Osteocyte (in vitro differentiated cells): ENCODE data around the gene AVPI1. TPM values are rescaled to one million over a fixed set of nuclear protein-coding genes. Genes with fewer than 3 reads are reported as not detected.

Experiments used
- DNase-seq: peaks from one replicate; pipeline ENCODE4 v3.0.0; 2021; ENCODE audit warnings: mixed read lengths; ENCODE audit not compliant: unreplicated experiment; ENCODE audit errors: extremely low spot score
- H3K27ac Mint-ChIP-seq: one replicate; pipeline ENCODE4 v1.8.0; 2021; ENCODE audit warnings: mild to moderate bottlenecking, mixed read lengths; ENCODE audit not compliant: unreplicated experiment
- H3K27me3 Mint-ChIP-seq: one replicate; pipeline ENCODE4 v1.8.0; 2021; ENCODE audit warnings: mixed read lengths; ENCODE audit not compliant: unreplicated experiment
- H3K36me3 Mint-ChIP-seq: one replicate; pipeline ENCODE4 v1.8.0; 2021; ENCODE audit warnings: mixed read lengths; ENCODE audit not compliant: unreplicated experiment
- H3K4me1 Mint-ChIP-seq: one replicate; pipeline ENCODE4 v1.8.0; 2021; ENCODE audit warnings: mixed read lengths; ENCODE audit not compliant: unreplicated experiment
- H3K4me3 Mint-ChIP-seq: one replicate; pipeline ENCODE4 v1.8.0; 2021; ENCODE audit warnings: mild to moderate bottlenecking, moderate library complexity, mixed read lengths; ENCODE audit not compliant: unreplicated experiment
- H3K9me3 Mint-ChIP-seq: one replicate; pipeline ENCODE4 v1.8.0; 2021; ENCODE audit warnings: mixed read lengths; ENCODE audit not compliant: unreplicated experiment
- CTCF ChIP-seq: fragments of 200-600 bp; sonication (generic); IDR thresholded peaks from 2 replicates; pipeline ENCODE4 v1.5.0; 2021; ENCODE audit warnings: antibody characterized with exemption, mild to moderate bottlenecking, moderate library complexity
- total RNA-seq: library from RNA; stranded (reverse); gene quantifications from 2 replicates; pipeline ENCODE4 v1.2.1, GENCODE V29; 2021

AVPI1 gene
- total RNA-seq, 1 donor from 2014 or later = 5.7 TPM

GRCh38 chr10:97690133-97690532 lies 3.1 kb upstream of the AVPI1 start:
- no peak for DNase-seq
- Mint-ChIP-seq H3K36me3 (no peaks in the 10 kb centered on the region), H3K27me3 (no peaks in the 10 kb centered on the region), H3K4me3 (no peak overlapping the region), H3K9me3 (no peaks in the 10 kb centered on the region), H3K4me1 (peaks cover 42% of the 10 kb centered on the region), H3K27ac (peak overlapping the region; percentile 47)
- TF ChIP-seq CTCF = no peak

- Mint-ChIP-seq H3K4me1 (peaks cover 48% of the 10 kb centered on the region), H3K36me3 (no peaks in the 10 kb centered on the region), H3K27me3 (no peaks in the 10 kb centered on the region), H3K4me3 (no peak overlapping the region), H3K27ac (peak overlapping the region; percentile 47), H3K9me3 (no peaks in the 10 kb centered on the region)
- TF ChIP-seq CTCF = no peak
- DNase-seq = no peak
Observed at GRCh38 chr10:97689559-97690020, 2.5 kb upstream of the AVPI1 start.

- Mint-ChIP-seq H3K4me3 (peak overlapping the region; percentile 53), H3K4me1 (peaks cover 60% of the 10 kb centered on the region), H3K36me3 (no peaks in the 10 kb centered on the region), H3K9me3 (no peaks in the 10 kb centered on the region), H3K27me3 (no peaks in the 10 kb centered on the region), H3K27ac (peak overlapping the region; percentile 86)
- DNase-seq = no peak
- TF ChIP-seq CTCF = no peak
Observed at GRCh38 chr10:97687785-97688781, 1.0 kb upstream of the AVPI1 start.

- Mint-ChIP-seq H3K27ac (peak overlapping the region; percentile 73), H3K4me1 (peaks cover 60% of the 10 kb centered on the region), H3K4me3 (peak overlapping the region; percentile 82), H3K9me3 (no peaks in the 10 kb centered on the region), H3K27me3 (no peaks in the 10 kb centered on the region), H3K36me3 (no peaks in the 10 kb centered on the region)
- no peak for DNase-seq
- TF ChIP-seq CTCF = no peak
Observed at GRCh38 chr10:97686301-97686961, 610 bp downstream of the AVPI1 start.
